ENCODE data around the gene TIAM2.

GRCh38 chr6:155125906-155126305 is 130.8 kb downstream of the TIAM2 start:
- no peak for TF ChIP-seq POLR2A (IDR thresholded peaks at IDR 0.05)
- TF ChIP-seq CTCF (IDR thresholded peaks at IDR 0.05): no peak

All from uterus (tissue), 2 donors.